HG02623 (cell line): ENCODE measurements around the gene DNAJC21.

Source experiments
- ATAC-seq: cut with Tn5 transposase; IDR thresholded peaks from one replicate; pipeline ENCODE4 v1.9.1; 2021; ENCODE audit warnings: moderate library complexity; ENCODE audit not compliant: unreplicated experiment

DNAJC21 gene

DNA sequence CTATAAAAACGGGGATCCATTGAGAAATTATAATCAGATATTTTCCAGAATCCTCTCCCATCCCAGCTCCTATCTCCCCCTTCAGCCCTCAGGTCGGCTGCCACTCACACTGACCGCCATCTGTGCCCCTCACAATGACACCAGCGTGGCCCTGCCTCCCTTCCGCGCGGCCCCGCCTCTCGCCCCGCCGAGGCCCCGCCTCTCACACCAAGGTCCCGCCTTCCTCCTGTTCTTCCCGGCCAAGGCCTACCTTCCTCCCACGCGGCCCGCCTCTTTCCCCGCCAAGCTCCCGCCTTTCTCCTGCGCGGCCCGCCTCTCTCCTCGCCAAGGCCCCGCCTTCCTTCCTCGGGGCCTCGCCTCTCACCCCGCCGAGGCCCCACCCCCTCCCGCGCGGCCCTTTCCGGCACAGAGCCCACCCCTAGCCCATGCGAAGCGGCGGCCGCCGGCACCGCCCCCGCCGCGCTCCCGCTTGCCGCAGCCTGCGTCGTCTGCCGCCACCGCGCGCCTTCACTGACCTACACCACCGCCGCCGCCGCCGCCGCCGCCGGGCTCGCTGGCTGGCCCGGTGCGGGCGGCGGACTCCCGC, at the start of gene DNAJC21:
DNAJC21 (plus strand) TSS at position 426 of the 586 bp plus-strand sequence. CDS start 261 bp downstream, outside the sequence.
- peak; percentile 84 for ATAC-seq

- ATAC-seq: no peak
These were observed 48.1 kb upstream of the DNAJC21 start for GRCh38 chr5:34881246-34881645.

GRCh38 chr5:34886392-34887119, 42.8 kb upstream of the DNAJC21 start:
- ATAC-seq: no peak

- ATAC-seq: no peak
These were observed 40.0 kb upstream of the DNAJC21 start for GRCh38 chr5:34889394-34889793.

DNA sequence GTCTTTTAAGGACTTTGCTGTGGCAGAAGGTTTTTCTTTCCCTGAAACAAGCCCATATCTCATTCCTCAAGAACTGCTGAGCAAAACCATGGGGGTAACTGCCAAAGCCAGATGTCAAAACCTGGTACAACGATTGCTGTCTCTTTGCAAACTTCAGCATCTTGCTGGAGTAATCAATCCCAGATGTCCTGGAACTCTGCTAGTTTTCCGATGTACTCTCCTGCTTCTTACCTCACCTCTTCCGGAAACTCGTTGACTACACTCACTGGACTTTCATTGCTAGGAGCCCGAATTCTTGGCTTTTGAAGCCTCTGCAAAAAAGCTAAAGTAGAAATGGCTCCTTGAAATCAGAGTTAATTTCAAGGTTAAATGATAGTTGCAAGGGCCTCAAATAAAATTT, 37.4 kb upstream of the DNAJC21 start:
- ATAC-seq: no peak

DNA sequence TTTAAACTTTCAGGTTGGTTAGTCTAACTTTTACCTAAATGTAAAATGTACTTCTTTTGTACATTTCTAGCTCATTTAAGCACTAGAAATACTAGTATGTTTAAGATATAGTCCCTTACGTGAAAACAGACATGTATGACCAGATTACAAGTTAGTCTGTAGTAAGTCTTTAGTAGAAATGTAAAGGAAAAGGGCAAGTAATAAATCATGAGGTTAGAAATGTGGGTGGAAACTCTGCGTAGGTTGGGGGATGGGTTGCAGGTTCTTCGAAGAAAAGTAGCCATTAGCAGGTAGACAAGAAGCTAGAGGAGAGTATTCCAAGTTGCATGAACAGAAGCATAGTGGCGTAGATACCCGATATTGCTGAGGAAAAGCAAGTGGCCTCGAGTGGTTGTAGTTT, 36.9 kb upstream of the DNAJC21 start:
- no peak for ATAC-seq

DNA sequence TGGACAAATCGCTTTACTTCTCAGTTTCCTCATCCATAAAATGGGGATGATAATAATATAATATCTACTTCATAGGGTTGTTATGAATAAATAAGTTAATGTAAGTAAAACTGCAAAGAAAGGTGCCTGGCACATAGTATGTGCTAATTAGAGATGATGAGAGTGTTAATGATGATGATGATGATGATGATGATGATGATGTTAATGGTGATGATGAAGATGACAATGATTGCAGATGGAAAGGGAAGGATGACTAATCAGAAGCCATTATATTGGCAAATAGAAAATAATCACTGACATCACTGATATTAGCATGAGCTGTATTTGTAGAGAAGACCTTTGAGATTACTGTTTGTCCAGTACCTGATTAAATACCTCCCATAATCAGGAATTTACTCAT, 34.6 kb upstream of the DNAJC21 start:
- ATAC-seq: no peak

- no peak for ATAC-seq
These were observed 33.5 kb upstream of the DNAJC21 start for GRCh38 chr5:34895641-34896419.

DNA sequence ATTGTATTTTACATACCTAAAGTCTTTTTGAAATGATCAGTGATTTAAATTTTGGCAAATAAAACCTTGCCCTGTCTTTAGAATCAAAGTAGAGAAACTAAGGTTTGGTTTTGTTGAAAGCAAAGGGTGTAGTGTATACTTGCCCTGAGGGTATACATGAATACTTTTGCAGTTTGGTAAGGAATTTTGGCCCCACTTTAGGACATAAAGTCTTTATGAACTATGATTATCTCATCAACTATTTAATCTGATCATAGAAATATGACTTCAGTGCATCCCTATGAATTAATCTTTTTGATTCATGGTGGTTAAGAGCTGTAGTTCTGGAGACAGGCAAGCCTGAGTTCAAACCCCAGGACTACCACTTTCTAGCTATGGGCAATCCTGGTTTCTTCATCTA, 31.7 kb upstream of the DNAJC21 start:
- no peak for ATAC-seq

GRCh38 chr5:34898258-34898895, 31.0 kb upstream of the DNAJC21 start:
- peak; percentile 90 for ATAC-seq

- no peak for ATAC-seq
These were observed 30.3 kb upstream of the DNAJC21 start for GRCh38 chr5:34899066-34899465.

DNA sequence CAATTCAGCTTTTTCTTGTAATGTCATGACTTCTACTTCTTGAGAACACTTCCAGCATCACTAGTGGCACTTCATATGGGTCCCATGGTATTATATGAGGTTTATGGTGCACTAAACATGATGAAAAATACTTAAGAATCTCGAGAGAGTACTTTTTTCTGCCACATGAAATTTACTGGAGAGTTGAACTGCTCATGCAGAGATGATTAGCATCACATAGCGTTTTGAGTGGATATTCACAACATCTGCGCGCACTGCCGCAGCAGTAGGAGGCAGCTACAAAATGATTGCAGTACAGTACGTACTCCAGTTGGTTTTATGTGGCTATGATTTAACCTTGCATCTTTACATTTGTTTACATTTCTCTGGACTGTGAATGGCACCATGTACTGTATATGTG, 28.7 kb upstream of the DNAJC21 start:
- no peak for ATAC-seq

- no peak for ATAC-seq
These were observed 26.1 kb upstream of the DNAJC21 start for GRCh38 chr5:34903260-34903659.

- no peak for ATAC-seq
These were observed 23.8 kb upstream of the DNAJC21 start for GRCh38 chr5:34905564-34905963.

DNA sequence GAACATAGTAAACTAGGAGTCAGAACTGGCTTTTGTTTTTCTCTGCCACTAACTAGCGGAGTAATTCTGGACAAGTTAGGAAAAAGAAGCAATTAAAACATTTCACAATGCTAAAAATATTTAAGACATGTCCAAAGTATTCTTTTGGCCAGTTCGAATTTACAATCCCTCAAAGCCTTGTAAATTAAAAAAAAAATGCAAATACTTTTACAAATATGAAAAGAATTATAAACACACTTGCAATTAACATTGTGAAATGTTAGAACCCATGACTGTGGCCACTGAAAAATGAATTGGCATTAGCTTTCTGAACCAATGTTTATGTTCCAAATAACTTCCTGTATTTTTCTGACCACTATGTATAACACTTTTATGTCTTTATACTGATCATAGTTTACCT, 16.3 kb upstream of the DNAJC21 start:
- no peak for ATAC-seq

DNA sequence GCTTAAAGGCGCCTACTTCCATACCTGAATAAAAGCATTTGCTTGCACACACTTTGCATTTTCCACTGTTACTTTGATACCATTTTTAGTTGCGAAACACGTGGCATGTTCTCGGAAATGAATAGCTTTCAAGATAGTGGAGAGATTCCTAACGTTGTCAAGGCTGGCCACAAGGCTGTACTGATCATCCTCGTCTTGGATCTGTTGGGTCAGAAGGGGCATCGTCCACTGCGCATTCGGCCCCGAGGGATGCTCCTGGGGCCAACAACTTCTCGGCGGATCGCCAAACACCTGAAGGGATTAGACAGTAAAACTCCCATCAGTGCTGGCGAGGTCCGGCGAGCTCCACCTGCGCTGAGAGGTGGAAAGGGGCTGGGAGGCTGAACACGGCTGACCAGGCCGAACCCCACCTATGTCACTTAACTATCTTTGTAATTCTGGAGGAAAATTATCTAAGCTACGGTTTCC, 14.7 kb upstream of the DNAJC21 start:
- peak; percentile 3 for ATAC-seq

GRCh38 chr5:34915139-34915855, 14.1 kb upstream of the DNAJC21 start, which contains the start of the genes BRIX1 and RAD1:
Gene BRIX1 (plus strand): TSS chr5:34915711. CDS start chr5:34915739, 28 bp downstream.
Gene RAD1 (minus strand): TSS chr5:34915504. CDS start chr5:34914892, 612 bp downstream.
- peak; percentile 98 for ATAC-seq

DNA sequence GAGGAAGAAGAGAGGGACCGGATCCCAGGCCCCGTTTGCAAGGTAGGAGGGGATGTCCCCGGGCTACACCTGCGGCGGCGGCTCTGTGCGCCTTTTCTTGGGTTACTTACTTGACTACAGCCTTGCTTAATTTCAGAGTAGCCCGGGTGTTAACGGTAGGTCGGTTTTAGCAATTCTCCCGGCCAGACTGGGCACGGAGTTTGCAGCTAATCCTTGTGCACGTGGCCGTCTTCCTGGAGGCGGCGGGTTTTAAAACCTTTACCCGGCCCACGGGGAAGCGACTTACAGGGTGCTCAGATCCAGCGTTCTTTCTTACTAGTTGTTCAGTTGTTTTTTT, 13.5 kb upstream of the DNAJC21 start:
- no peak for ATAC-seq

GRCh38 chr5:34916518-34916917, 12.8 kb upstream of the DNAJC21 start:
- no peak for ATAC-seq

DNA sequence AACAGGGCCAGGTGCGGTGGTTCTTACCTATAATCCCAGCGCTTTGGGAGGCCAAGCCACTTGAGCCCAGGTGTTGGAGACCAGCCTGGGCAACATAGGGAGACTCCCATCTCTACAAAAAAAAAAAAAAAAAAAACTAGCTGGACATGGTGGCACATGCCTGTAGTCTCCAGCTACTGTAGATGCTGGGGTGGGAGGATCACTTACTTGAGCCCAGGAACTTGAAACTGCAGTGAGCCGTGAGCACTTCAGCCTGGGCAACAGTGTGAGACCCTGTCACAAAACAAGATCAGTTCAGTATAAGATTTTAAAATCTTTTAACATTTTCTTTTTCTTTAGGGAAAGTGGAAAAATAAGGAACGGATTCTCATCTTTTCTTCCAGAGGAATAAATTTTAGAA, 11.3 kb upstream of the DNAJC21 start:
- ATAC-seq: no peak

DNA sequence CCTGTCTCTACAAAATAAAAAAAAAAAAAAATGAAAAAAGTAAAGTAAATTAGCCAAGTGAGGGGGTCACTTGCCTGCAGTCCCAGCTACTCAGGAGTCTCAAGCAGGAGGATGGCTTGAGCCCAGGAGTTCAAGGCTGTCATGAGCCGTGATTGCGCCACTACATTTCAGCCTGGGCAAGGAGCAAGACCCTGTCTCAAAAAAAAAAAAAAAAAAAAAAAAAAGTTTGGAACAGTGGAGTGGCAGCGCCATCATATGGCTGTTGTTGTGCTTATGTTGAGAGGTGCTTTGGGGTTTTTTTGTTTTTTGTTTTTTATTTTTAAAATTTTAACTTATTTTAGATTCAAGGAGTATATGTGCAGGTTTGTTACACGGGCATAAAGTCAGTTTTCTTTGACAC, 10.3 kb upstream of the DNAJC21 start:
- ATAC-seq: no peak
